ENCODE results near the gene ALDH16A1.

Gene ALDH16A1

DNA sequence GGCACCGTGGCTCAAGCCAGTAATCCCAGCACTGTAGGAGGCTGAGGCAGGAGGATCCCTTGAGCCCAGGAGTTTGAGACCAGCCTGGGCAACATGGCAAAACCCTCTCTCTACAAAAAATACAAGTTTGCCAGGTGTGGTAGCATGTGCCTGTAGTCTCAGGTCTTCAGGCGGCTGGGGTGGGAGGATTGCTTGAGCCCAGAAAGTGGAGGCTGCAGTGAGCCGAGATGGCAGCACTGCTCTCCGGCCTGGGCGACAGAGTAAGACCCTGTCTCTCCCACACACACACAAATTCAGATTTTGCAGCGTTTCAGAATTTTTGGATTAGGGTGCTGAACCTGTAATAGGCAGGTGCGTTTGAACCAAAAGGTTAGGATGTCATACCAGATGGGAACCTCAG is 45.5 kb downstream of the ALDH16A1 start:
- FAIRE-seq = no peak
- TF ChIP-seq SPI1 (IDR thresholded peaks at IDR 0.05; ENCODE audit: low read depth, low read length) (no peak), POLR2AphosphoS5 (IDR thresholded peaks at IDR 0.05; ENCODE audit: low read depth, low read length) (no peak), TAF1 (IDR thresholded peaks at IDR 0.05; ENCODE audit: low read depth, low read length) (no peak), PAX5 (IDR thresholded peaks at IDR 0.05; ENCODE audit: insufficient read depth, low read length, severe bottlenecking) (no peak), POLR2A (IDR thresholded peaks at IDR 0.05; ENCODE audit: low read depth, low read length) (no peak)
- no peak for DNase-seq (ENCODE audit: insufficient read length, low spot score)

DNA sequence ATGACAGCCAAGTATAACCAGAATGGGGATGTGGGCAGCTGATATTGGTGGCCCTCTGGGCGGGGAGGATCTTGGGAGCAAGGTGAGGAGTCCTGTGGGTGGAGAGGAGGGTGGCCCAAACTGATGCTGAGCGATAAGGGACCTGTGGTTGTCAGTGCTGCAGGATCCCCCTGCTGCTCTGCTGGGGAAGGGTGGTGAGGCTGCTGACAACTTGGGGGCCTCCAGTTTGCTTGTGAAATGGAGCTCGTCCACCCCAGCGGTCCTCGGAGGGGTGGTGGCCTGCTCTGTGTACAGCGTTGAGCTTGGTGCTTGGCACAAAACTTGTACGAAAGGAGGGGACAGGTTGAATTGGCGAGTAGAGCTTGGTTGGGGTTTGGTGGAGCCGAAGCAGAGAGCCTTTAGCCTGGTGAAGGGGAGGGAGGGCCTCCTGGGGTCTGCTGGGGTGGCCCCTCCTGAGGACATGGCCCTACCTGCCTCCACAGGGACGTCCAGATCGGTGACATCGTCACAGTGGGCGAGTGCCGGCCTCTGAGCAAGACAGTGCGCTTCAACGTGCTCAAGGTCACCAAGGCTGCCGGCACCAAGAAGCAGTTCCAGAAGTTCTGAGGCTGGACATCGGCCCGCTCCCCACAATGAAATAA is 46.1 kb downstream of the ALDH16A1 start:
- TF ChIP-seq POLR2A (IDR thresholded peaks at IDR 0.05; ENCODE audit: low read depth, low read length) (peak; percentile 42), POU2F2 (IDR thresholded peaks at IDR 0.05; ENCODE audit: low read depth, low read length) (no peak)
- no peak for FAIRE-seq

DNA sequence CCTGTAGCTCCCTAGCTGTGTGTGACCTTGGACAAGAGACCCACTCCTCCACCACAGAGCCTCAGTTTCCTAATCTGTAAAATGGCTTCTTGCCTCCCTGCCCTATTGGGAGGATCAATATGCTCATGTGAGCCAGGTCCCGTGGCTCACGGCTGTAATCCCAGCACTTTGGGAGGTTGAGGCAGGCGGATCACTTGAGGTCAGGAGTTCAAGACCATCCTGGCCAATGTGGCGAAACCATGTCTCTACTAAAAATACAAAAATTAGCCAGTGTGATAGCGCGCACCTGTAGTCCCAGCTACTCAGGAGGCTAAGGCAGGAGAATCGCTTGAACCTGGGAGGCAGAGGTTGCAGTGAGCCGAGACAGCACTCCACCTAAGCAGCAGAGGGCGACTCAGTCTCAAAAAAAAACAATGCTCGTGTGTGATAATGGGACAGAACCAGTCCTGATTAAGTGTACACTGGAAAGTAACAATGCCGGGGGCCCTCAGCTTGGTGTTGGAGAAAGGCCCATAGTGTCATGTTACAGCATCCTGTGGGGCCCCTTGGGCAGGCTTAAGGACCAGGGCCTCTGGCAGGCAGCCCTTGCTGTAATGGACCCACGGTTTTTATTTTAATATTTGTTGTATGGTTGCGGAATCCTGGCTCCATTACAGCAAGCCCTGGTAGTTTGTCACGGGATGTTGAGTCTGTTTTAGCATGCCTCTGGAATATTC is 50.0 kb downstream of the ALDH16A1 start:
- TF ChIP-seq SPI1 (IDR thresholded peaks at IDR 0.05; ENCODE audit: low read depth, low read length) (no peak), TAF1 (IDR thresholded peaks at IDR 0.05; ENCODE audit: low read depth, low read length) (no peak)
- FAIRE-seq = no peak
- no peak for DNase-seq (ENCODE audit: insufficient read length, low spot score)

More for the DNA sequence above, 46.1 kb downstream of the ALDH16A1 start:
- no peak for DNase-seq (ENCODE audit: insufficient read length, low spot score)

DNA sequence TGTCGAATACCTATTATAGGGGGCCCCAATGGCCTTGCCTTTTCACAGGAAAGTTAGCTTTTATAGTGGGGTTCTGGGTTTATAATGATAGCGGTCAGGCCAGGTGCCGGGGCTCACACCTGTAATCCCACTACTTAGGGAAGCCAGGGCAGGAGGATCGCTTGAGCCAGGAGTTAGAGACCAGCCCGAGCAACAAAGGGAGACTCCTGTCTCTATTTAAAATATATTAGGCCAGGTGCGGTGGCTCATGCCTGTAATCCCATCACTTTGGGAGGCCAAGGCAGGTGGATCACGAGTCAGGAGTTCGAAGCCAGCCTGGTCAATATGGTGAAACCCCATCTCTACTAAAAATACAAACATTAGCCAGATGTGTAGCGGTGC is 50.5 kb downstream of the ALDH16A1 start:
- TF ChIP-seq PAX5 (IDR thresholded peaks at IDR 0.05; ENCODE audit: insufficient read depth, low read length, severe bottlenecking) (no peak), POLR2AphosphoS5 (IDR thresholded peaks at IDR 0.05; ENCODE audit: low read depth, low read length) (no peak), POLR2A (IDR thresholded peaks at IDR 0.05; ENCODE audit: low read depth, low read length) (no peak), TAF1 (IDR thresholded peaks at IDR 0.05; ENCODE audit: low read depth, low read length) (no peak), POU2F2 (IDR thresholded peaks at IDR 0.05; ENCODE audit: low read depth, low read length) (no peak), SPI1 (IDR thresholded peaks at IDR 0.05; ENCODE audit: low read depth, low read length) (no peak)
- FAIRE-seq (no peak), DNase-seq (ENCODE audit: insufficient read length, low spot score) (no peak)

DNA sequence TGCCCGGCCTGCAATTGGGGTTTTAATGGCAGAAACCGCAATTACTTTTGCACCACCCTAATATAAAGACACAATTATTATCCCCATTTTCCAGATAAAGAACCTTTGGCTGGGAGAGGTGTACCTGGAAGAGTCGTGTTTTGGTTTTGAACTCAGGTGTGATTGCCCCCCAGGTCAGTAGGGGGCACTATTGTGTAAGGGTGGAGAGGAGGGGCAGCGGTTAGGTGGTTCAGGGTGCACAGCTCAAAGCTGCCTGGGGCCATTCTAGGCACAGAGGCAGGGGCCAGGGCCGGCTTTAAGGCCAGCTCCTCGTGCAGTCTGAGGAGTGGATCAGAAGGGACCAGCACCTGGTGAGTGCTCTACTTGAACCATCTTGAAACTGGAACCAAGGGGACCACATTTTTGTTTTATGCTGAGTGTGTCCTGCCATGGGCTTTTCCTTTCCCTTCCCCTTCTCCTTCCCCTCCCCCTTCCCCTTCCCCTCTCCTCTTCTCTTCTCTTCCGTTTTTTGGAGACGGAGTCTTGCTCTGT is 53.6 kb downstream of the ALDH16A1 start:
- no peak for TF ChIP-seq PAX5 (IDR thresholded peaks at IDR 0.05; ENCODE audit: insufficient read depth, low read length, severe bottlenecking)
- no peak for TF ChIP-seq POU2F2 (IDR thresholded peaks at IDR 0.05; ENCODE audit: low read depth, low read length)
- TF ChIP-seq SPI1 (IDR thresholded peaks at IDR 0.05; ENCODE audit: low read depth, low read length) = no peak
- DNase-seq (ENCODE audit: insufficient read length, low spot score) (peak; percentile 82), FAIRE-seq (peak; percentile 96)

DNA sequence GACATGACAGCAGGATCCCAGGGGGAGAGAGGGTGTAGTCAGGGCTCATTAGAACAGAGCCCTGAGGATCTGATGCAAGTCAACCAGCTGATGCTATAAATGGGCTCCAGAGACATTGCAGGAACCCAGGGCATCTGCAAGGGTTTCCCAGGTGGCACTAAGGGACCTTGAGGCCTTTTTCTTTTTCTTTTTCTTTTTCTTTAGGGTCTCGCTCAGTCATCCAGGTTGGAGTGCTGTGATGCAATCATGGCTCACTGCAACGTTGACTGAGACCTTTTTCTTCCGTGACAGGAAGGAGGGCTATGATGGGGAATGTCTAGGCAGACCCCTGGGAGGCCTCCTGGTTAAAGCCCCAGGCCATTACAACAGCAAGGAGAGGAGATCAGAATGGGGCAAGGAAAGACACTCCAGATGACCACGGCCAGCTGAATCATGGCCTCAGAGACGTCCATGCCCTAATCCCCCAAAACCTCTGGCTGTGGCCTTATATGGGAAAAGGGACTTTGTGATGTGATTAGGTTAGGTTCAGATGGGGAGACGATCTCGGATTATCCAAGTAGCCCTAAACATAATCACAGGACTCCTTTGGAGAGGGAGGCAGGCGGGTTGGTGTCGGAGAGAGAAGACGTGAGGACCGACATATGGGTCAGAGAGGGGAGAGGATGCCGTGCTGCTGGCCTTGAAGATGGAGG is 54.9 kb downstream of the ALDH16A1 start:
- TF ChIP-seq SPI1 (IDR thresholded peaks at IDR 0.05; ENCODE audit: low read depth, low read length) = no peak
- no peak for TF ChIP-seq POU2F2 (IDR thresholded peaks at IDR 0.05; ENCODE audit: low read depth, low read length)
- no peak for TF ChIP-seq TAF1 (IDR thresholded peaks at IDR 0.05; ENCODE audit: low read depth, low read length)
- no peak for TF ChIP-seq POLR2A (IDR thresholded peaks at IDR 0.05; ENCODE audit: low read depth, low read length)
- no peak for TF ChIP-seq PAX5 (IDR thresholded peaks at IDR 0.05; ENCODE audit: insufficient read depth, low read length, severe bottlenecking)
- no peak for TF ChIP-seq POLR2AphosphoS5 (IDR thresholded peaks at IDR 0.05; ENCODE audit: low read depth, low read length)
- DNase-seq (ENCODE audit: insufficient read length, low spot score) (no peak), FAIRE-seq (no peak)

DNA sequence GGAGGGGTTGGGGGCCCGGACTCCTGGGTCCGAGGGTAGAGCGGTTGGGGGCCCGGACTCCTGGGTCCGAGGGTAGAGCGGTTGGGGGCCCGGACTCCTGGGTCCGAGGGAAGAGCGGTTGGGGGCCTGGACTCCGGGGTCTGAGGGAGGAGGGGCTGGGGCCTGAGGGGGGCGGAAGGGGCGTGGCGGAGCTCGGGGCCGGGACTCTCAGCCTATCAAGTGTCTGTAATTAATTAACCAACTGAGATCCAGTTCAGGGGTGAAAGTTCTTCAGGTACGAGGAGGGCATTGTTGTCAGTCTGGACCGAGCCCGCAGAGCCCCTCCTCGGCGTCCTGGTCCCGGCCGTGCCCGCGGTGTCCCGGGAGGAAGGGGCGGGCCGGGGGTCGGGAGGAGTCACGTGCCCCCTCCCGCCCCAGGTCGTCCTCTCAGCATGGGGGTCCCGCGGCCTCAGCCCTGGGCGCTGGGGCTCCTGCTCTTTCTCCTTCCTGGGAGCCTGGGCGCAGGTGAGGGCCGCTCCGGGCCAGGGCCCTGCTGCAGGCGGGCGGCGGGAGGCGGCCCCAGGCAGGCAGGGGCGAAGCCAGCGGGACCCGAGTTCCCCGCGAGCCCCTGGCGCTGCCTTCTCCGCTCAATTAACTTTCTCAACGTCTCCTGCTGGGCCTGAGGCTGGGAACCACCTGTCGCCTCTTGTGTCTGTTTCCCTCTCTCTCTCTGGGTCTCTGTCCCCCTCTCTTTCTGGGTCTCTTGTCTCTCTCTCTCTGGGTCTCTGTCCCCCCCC is 60.1 kb downstream of the ALDH16A1 start:
- FAIRE-seq = peak; percentile 5
- TF ChIP-seq PAX5 (IDR thresholded peaks at IDR 0.05; ENCODE audit: insufficient read depth, low read length, severe bottlenecking) (no peak), POLR2A (IDR thresholded peaks at IDR 0.05; ENCODE audit: low read depth, low read length) (no peak)
- no peak for DNase-seq (ENCODE audit: insufficient read length, low spot score)

DNA sequence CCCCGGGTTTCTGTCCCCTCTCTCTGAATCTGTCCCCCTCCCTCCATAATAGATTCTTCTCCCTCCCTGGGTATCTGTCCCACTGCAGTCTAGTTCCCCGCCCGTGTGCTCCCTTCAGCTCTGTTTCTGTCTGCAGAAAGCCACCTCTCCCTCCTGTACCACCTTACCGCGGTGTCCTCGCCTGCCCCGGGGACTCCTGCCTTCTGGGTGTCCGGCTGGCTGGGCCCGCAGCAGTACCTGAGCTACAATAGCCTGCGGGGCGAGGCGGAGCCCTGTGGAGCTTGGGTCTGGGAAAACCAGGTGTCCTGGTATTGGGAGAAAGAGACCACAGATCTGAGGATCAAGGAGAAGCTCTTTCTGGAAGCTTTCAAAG is 60.7 kb downstream of the ALDH16A1 start:
- DNase-seq (ENCODE audit: insufficient read length, low spot score) = no peak
- no peak for TF ChIP-seq SPI1 (IDR thresholded peaks at IDR 0.05; ENCODE audit: low read depth, low read length)
- no peak for TF ChIP-seq PAX5 (IDR thresholded peaks at IDR 0.05; ENCODE audit: insufficient read depth, low read length, severe bottlenecking)
- no peak for TF ChIP-seq POU2F2 (IDR thresholded peaks at IDR 0.05; ENCODE audit: low read depth, low read length)
- no peak for FAIRE-seq

DNA sequence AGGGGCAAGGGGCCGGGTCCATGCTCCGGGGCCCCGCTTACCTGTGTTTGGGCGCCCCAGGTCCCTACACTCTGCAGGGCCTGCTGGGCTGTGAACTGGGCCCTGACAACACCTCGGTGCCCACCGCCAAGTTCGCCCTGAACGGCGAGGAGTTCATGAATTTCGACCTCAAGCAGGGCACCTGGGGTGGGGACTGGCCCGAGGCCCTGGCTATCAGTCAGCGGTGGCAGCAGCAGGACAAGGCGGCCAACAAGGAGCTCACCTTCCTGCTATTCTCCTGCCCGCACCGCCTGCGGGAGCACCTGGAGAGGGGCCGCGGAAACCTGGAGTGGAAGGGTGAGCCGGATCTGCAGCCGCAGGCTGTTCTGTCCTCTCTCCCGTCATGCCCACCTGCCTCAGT is 61.1 kb downstream of the ALDH16A1 start:
- TF ChIP-seq POLR2AphosphoS5 (IDR thresholded peaks at IDR 0.05; ENCODE audit: low read depth, low read length) = no peak
- no peak for TF ChIP-seq TAF1 (IDR thresholded peaks at IDR 0.05; ENCODE audit: low read depth, low read length)
- no peak for TF ChIP-seq SPI1 (IDR thresholded peaks at IDR 0.05; ENCODE audit: low read depth, low read length)
- DNase-seq (ENCODE audit: insufficient read length, low spot score) (no peak), FAIRE-seq (no peak)

DNA sequence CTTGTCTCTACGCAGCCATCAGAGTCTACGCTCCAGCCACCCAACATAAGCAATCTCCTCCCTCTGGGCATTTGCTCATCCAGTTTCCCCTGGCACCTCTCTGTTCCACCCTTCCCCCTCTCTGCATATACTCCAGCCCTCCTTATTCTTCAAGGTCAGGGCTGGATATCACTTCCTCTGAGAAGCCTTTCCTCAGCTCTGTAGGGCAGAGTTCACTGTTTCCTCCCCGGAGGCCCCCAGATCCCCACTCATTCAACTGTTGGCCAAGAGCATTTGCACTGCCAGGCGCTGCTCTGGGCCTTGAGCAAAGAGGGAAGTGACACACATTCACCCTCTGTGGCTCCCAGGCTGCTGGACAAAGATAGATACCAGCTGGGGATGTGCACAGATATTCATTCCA is 62.7 kb downstream of the ALDH16A1 start:
- no peak for DNase-seq (ENCODE audit: insufficient read length, low spot score)
- TF ChIP-seq SPI1 (IDR thresholded peaks at IDR 0.05; ENCODE audit: low read depth, low read length) = peak; percentile 47; the same call in 1 of the 2 replicates
- TF ChIP-seq TAF1 (IDR thresholded peaks at IDR 0.05; ENCODE audit: low read depth, low read length) = no peak
- TF ChIP-seq POU2F2 (IDR thresholded peaks at IDR 0.05; ENCODE audit: low read depth, low read length) = no peak
- TF ChIP-seq POLR2AphosphoS5 (IDR thresholded peaks at IDR 0.05; ENCODE audit: low read depth, low read length) = no peak
- no peak for TF ChIP-seq PAX5 (IDR thresholded peaks at IDR 0.05; ENCODE audit: insufficient read depth, low read length, severe bottlenecking)
- TF ChIP-seq POLR2A (IDR thresholded peaks at IDR 0.05; ENCODE audit: low read depth, low read length) = no peak
- FAIRE-seq = no peak
